Psoas muscle (tissue), 8 donors: ENCODE results near the gene VPS72. TPM values are rescaled to one million over a fixed set of nuclear protein-coding genes. Genes with fewer than 3 reads are reported as not detected.

Source experiments
- ATAC-seq, 4 donors: fragments of 200-7000 bp; cut with Tn5 transposase; one replicate each; pipeline ENCODE4 v1.9.1; 2020; ENCODE audit warnings: moderate library complexity in 3 of 4, mild to moderate bottlenecking in 2 of 4
- DNase-seq, 2 donors: peaks; one replicate each; pipeline ENCODE4 v3.0.0-alpha.2; 2020
- H3K27ac ChIP-seq: fragments of 200-600 bp; one replicate; pipeline ENCODE4 v1.8.0; 2022
- H3K27me3 ChIP-seq, 3 donors: fragments of 200-600 bp in 1 of 3; one replicate each; pipeline versions ENCODE4 v1.6.1 to v1.8.0; 2013 to 2022; ENCODE audit warnings: low read length in 2 of 3, mild to moderate bottlenecking in 2 of 3, moderate library complexity in 1 of 3; ENCODE audit not compliant: insufficient read depth in 3 of 3
- H3K36me3 ChIP-seq, 2 donors: fragments of 200-600 bp in 1 of 2; one replicate each; pipeline versions ENCODE4 v1.6.1 to v1.8.0; 2013 to 2022; ENCODE audit warnings: low read depth in 1 of 2, mild to moderate bottlenecking in 1 of 2, moderate library complexity in 1 of 2; ENCODE audit not compliant: insufficient read depth in 1 of 2
- H3K4me1 ChIP-seq: fragments of 200-600 bp; one replicate; pipeline ENCODE4 v1.8.0; 2022
- H3K4me3 ChIP-seq: fragments of 200-600 bp; one replicate; pipeline ENCODE4 v1.8.0; 2022; ENCODE audit warnings: mild to moderate bottlenecking
- H3K9me3 ChIP-seq: fragments of 200-600 bp; one replicate; pipeline ENCODE4 v1.8.0; 2022
- CTCF ChIP-seq: fragments of 200-600 bp; IDR thresholded peaks from one replicate; pipeline ENCODE4 v1.8.0; 2022; ENCODE audit warnings: antibody characterized with exemption
- WGBS, 3 donors: extraction: QIAGEN DNeasy Blood & Tissue Kit; methylation state at CpG; one replicate each; pipeline versions ENCODE4 v1.1.6 to v1.1.7; 2013; 5-methylcytosine and 5-hydroxymethylcytosine counted together
- intact Hi-C, 2 donors: fragments of 100-400 bp; cut with DNase I; formaldehyde crosslinking; loops; one replicate each; pipeline versions ENCODE4 v1.11.0 to v1.14.2; 2022
- polyA plus RNA-seq, 3 donors: library from polyadenylated mRNA; stranded (reverse); fragments of 200-250 nt; gene quantifications; one replicate each; pipeline ENCODE4 v1.2.3, GENCODE V29; 2013
- total RNA-seq, 4 donors: library from RNA; stranded (reverse); fragmentation: NEBNext Ultra II Directional in 2 of 4; extraction: Animal tissue kit (Norgen Biotek cat#: 25700) in 2 of 4; gene quantifications; one replicate each; pipeline versions ENCODE4 v1.2.1 to v1.2.4, GENCODE V29; 2021 to 2023
- donor health status: healthy with polysubstance abuse.
- donor health status: DM: no; HTN: no; CAD: no; lungs with moderate emphysema.
- donor health status: Bipolar disorder and iron deficiency.
- donor health status: healthy.
- donor health status: DM: yes; HTN: yes; CAD: no.
- donor health status: DM: no; HTN: no; CAD: no.
- donor health status: DM: no; HTN: no; CAD: no.
- donor health status: DM: yes; HTN: yes; CAD: no.

Gene VPS72
- total and polyA plus RNA-seq, 7 donors: 30.8 to 112 (median 66.0) TPM

- peak within 1 kb of the TSS; percentile 89 for H3K27ac ChIP-seq
- ATAC-seq (peak; percentile 82 to 89 (median 84)), DNase-seq (peak; percentile 96 to 98)
- no peaks in the 10 kb centered on the region for H3K27me3 ChIP-seq
- intact Hi-C loops: no loop called here
- 0 to 1% (median 0%) methylated on average over 38 to 61 of the region's 61 CpGs for WGBS, 3 donors
- no peak for TF ChIP-seq CTCF
- H3K4me1 ChIP-seq: peaks cover 48% of the 10 kb centered on the region
- no peaks in the 10 kb centered on the region for H3K9me3 ChIP-seq
- no peaks in the 10 kb centered on the region for H3K36me3 ChIP-seq
- H3K4me3 ChIP-seq: peak within 1 kb of the TSS; percentile 76
Observed at GRCh38 chr1:151146412-151147131, 43.4 kb downstream of the VPS72 start, which contains the start of gene SEMA6C. SEMA6C (minus strand) TSS chr1:151146631; CDS start chr1:151142621, 4,010 bp downstream.

GRCh38 chr1:151146072-151146411, 44.0 kb downstream of the VPS72 start:
- no peaks in the 10 kb centered on the region for H3K9me3 ChIP-seq
- H3K27me3 ChIP-seq: no peaks in the 10 kb centered on the region
- peak overlapping the region; percentile 89 for H3K27ac ChIP-seq
- ATAC-seq (peak in 1 of 4 donors; percentile 0), DNase-seq (no peak)
- H3K36me3 ChIP-seq: peaks cover 0 to 5% of the 10 kb centered on the region in 2 donors
- H3K4me1 ChIP-seq: peaks cover 53% of the 10 kb centered on the region
- TF ChIP-seq CTCF: no peak
- 1% methylated on average over 26 of the region's 26 CpGs for WGBS, 3 donors
- H3K4me3 ChIP-seq: peak overlapping the region; percentile 76
- intact Hi-C loops: no loop called here

DNA sequence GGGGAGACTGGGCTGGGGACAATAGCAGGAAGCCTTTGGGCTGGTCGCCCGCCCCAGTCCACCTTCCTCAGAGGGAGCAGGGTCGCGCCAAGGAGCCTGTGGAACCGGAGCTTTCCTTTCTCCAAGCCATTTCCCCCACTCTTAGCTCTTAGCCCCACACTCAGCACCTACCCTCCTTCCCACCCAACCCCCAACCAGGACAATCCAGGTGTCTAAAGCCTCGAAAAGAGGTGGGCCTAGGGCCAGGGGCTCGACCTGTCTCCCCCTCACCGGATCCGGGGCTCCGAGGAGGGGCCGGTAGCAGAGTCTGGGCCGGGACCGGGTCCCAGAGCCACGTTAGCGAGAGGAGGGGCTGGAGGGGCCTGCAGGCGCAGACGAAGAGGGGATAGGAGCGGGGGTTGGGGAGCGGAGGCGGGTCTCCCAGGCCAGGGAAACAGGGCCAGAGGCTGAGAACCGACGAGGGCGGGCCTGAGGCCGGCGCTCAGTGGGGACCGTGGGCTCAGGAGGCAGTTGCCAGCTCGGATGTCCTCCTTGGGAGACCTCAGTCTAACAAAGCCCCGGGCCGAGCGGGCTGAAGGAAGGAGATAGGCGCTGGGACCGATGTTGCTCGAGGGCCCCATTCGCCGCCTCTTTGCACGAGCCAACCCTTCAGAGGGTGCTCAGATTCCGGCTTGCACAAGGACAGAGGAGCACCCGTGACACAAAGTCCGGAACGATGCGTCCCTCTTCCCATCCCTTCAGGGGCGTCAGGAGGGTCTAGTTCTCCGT, 44.5 kb downstream of the VPS72 start:
- Histone ChIP-seq H3K27me3 (no peaks in the 10 kb centered on the region), H3K27ac (peak overlapping the region; percentile 89), H3K36me3 (peaks cover 0 to 5% of the 10 kb centered on the region in 2 donors), H3K4me1 (peaks cover 54% of the 10 kb centered on the region), H3K9me3 (no peaks in the 10 kb centered on the region), H3K4me3 (peak overlapping the region; percentile 76)
- ATAC-seq (peak; percentile 8 to 41 (median 27)), DNase-seq (peak in 1 of 2 donors; percentile 79)
- WGBS, 3 donors: 3% methylated on average over 40 to 43 of the region's 43 CpGs
- intact Hi-C loops: no loop called here
- TF ChIP-seq CTCF: no peak

DNA sequence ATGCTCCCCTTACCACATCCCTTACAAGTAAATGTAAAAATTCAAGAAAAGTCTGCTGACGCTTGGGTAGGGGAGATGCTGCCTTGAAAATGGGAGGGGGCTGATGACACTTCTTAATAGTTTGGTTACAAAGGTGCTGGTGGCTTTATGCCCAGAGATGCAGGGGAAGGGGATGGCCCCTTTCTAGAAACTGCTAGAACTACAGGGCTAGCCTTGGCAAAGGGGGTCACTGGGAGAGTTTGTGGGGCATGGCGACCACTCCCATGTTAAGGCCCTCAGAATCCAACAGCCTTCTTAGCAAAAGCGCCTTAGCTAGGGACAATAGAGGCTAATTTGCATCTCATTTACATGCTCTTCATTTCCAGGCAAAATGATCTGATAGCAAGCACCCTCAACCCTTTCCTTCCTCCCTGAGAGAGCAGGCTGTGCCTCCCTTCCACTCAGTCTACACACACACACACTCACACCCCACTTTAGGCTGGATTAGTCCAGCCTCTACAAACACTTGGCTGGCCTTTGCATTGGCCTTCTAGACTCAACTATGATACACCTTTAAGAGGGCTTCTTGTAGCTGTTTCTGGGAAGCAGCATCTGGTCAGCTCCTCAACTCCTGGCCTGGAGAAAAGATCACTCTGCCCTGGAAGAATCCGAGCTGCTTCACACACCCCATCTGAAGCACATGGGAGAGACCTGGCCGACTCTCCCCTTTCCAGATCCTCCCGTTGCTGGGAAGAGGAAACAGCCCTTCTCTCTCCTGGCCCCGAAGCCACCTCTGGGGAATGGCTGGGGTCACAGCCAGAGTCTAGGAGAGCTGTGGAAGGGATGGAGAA, 45.3 kb downstream of the VPS72 start:
- H3K9me3 ChIP-seq: no peaks in the 10 kb centered on the region
- ATAC-seq: peak in 1 of 4 donors; percentile 1
- no peaks in the 10 kb centered on the region for H3K27me3 ChIP-seq
- peaks cover 54% of the 10 kb centered on the region for H3K4me1 ChIP-seq
- peak overlapping the region; percentile 76 for H3K4me3 ChIP-seq
- no peak for TF ChIP-seq CTCF
- DNase-seq: no peak
- H3K27ac ChIP-seq: peak overlapping the region; percentile 89
- WGBS, 3 donors: 14 to 21% (median 20%) methylated on average over 7 of the region's 7 CpGs
- H3K36me3 ChIP-seq: peaks cover 0 to 13% of the 10 kb centered on the region in 2 donors
- intact Hi-C loops: no loop called here
